ENCODE data around the gene NRDE2. TPM values are rescaled to one million over a fixed set of nuclear protein-coding genes. Genes with fewer than 3 reads are reported as not detected.
"Not testable (repeated sequence)": the region's sequence is repeated elsewhere in the genome, so short reads cannot be mapped to it uniquely, and the experiment has no call there.

NRDE2 gene
- total and polyA plus RNA-seq, 3 donors from 2014 or later = 16.7 to 34.8 (median 31.3) TPM

DNA sequence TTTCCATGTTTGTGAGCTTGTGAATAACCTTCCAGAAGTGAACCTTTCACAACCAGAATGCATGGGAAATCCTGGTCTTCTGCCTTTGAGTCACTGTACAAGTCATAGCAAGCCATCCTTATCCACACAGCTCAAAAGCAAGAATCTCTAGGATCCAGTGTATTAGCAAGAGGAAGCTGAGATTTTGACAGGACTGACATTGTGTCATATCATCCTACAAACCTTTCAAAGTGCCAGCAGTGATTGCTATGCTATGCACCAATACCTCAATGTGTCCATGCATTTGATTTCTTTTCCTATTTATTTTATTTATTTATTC lies 13.5 kb upstream of the NRDE2 start:
- H3K36me3 ChIP-seq (ENCODE audit: low read depth, missing control alignments) = no peaks in the 10 kb centered on the region
- no peak overlapping the region for H3K4me3 ChIP-seq
- H3K4me1 ChIP-seq = no peaks in the 10 kb centered on the region
- no peaks in the 10 kb centered on the region for H3K9me3 ChIP-seq
- no peak overlapping the region for H3K27ac ChIP-seq
- no peaks in the 10 kb centered on the region for H3K27me3 ChIP-seq
- intact Hi-C loops (cut with DNase I; ENCODE audit: low total_unique reads) = no loop called here
- TF ChIP-seq POLR2A (IDR thresholded peaks at IDR 0.05) = no peak
- TF ChIP-seq, protein P1, sequence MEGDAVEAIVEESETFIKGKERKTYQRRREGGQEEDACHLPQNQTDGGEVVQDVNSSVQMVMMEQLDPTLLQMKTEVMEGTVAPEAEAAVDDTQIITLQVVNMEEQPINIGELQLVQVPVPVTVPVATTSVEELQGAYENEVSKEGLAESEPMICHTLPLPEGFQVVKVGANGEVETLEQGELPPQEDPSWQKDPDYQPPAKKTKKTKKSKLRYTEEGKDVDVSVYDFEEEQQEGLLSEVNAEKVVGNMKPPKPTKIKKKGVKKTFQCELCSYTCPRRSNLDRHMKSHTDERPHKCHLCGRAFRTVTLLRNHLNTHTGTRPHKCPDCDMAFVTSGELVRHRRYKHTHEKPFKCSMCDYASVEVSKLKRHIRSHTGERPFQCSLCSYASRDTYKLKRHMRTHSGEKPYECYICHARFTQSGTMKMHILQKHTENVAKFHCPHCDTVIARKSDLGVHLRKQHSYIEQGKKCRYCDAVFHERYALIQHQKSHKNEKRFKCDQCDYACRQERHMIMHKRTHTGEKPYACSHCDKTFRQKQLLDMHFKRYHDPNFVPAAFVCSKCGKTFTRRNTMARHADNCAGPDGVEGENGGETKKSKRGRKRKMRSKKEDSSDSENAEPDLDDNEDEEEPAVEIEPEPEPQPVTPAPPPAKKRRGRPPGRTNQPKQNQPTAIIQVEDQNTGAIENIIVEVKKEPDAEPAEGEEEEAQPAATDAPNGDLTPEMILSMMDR (IDR thresholded peaks at IDR 0.05) = no peak
- no peak for DNase-seq

- Histone ChIP-seq H3K4me1 (no peaks in the 10 kb centered on the region), H3K9me3 (no peaks in the 10 kb centered on the region), H3K27me3 (no peaks in the 10 kb centered on the region), H3K4me3 (no peak overlapping the region), H3K27ac (no peak overlapping the region), H3K36me3 (ENCODE audit: low read depth, missing control alignments) (no peaks in the 10 kb centered on the region)
- intact Hi-C loops (cut with DNase I; ENCODE audit: low total_unique reads) = no loop called here
- 69 to 76% methylated on average over 10 of the region's 10 CpGs for WGBS, 2 donors
- TF ChIP-seq, protein P1 (IDR thresholded peaks at IDR 0.05) = no peak
- no peak for TF ChIP-seq POLR2A (IDR thresholded peaks at IDR 0.05)
- no peak for DNase-seq
Measured at GRCh38 chr14:90344331-90345238, 12.8 kb upstream of the NRDE2 start.

GRCh38 chr14:90342327-90342726 lies 10.6 kb upstream of the NRDE2 start:
- DNase-seq = no peak
- intact Hi-C loops (cut with DNase I; ENCODE audit: low total_unique reads) = no loop called here
- Histone ChIP-seq H3K9me3 (no peaks in the 10 kb centered on the region), H3K27ac (no peak overlapping the region), H3K4me3 (no peak overlapping the region), H3K4me1 (no peaks in the 10 kb centered on the region), H3K36me3 (ENCODE audit: low read depth, missing control alignments) (no peaks in the 10 kb centered on the region), H3K27me3 (no peaks in the 10 kb centered on the region)
- TF ChIP-seq, protein P1 (IDR thresholded peaks at IDR 0.05) = no peak
- no peak for TF ChIP-seq POLR2A (IDR thresholded peaks at IDR 0.05)
- 58 to 61% methylated on average over 4 of the region's 4 CpGs for WGBS, 2 donors

DNA sequence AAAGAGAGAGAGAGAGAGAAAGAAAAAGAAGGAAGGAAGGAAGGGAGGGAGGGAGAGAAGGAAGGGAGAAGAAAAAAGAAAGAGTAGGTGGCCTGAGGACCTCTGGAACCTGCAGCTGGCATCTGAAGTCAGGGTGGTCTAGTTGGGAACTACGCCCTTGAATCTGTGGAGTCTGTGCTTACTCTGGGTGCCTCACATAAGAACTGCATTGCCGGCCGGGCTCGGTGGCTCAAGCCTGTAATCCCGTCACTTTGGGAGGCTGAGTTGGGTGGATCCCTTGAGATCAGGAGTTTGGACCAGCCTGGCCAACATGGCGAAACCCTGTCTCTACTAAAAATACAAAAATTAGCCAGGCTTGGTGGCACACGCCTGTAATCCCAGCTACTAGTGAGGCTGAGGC lies 10.0 kb upstream of the NRDE2 start:
- Histone ChIP-seq H3K4me1 (no peaks in the 10 kb centered on the region), H3K4me3 (no peak overlapping the region), H3K27me3 (no peaks in the 10 kb centered on the region), H3K27ac (no peak overlapping the region), H3K36me3 (ENCODE audit: low read depth, missing control alignments) (no peaks in the 10 kb centered on the region), H3K9me3 (no peaks in the 10 kb centered on the region)
- TF ChIP-seq, protein P1 (IDR thresholded peaks at IDR 0.05) = no peak
- no peak for TF ChIP-seq POLR2A (IDR thresholded peaks at IDR 0.05)
- intact Hi-C loops (cut with DNase I; ENCODE audit: low total_unique reads) = no loop called here
- WGBS, 2 donors = 78 to 81% methylated on average over 7 of the region's 7 CpGs
- DNase-seq = no peak

DNA sequence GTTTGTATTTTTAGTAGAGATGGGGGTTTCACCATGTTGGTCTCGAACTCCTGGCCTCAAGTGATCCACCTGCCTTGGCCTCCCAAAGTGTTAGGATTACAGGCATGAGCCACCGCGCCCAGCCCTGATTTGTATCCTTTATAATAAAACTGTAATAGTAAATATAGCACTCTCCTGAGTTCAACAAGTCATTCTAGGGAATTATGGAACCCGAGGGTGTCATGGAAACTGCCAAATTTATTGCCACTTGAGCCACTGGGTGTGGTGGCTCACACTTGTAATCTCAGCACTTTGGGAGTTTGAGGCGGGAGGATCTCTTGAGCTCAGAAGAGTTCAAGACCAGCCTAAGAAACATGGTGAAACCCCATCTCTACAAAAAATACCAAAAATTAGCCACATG lies 9.5 kb upstream of the NRDE2 start:
- H3K27ac ChIP-seq; H3K27me3 ChIP-seq; H3K4me1 ChIP-seq; DNase-seq; H3K36me3 ChIP-seq (ENCODE audit: low read depth, missing control alignments); H3K9me3 ChIP-seq; intact Hi-C loops (cut with DNase I; ENCODE audit: low total_unique reads); H3K4me3 ChIP-seq: not testable (repeated sequence)
- 89 to 90% methylated on average over 4 to 5 of the region's 5 CpGs for WGBS, 2 donors
